GM21825 (cell line): ENCODE measurements around the gene OR2T33.
"Not testable (repeated sequence)": the region's sequence is repeated elsewhere in the genome, so short reads cannot be mapped to it uniquely, and the experiment has no call there.

Experiments
- ATAC-seq: cut with Tn5 transposase; IDR thresholded peaks from one replicate; pipeline ENCODE4 v1.9.1; 2021; ENCODE audit warnings: mild to moderate bottlenecking, moderate library complexity; ENCODE audit not compliant: unreplicated experiment

Gene OR2T33, protein sequence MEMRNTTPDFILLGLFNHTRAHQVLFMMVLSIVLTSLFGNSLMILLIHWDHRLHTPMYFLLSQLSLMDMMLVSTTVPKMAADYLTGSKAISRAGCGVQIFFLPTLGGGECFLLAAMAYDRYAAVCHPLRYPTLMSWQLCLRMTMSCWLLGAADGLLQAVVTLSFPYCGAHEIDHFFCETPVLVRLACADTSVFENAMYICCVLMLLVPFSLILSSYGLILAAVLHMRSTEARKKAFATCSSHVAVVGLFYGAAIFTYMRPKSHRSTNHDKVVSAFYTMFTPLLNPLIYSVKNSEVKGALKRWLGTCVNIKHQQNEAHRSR

GRCh38 chr1:248277876-248278275, at the start of gene OR2T33:
OR2T33 (minus strand) TSS chr1:248277976; CDS start chr1:248273814, 4,162 bp downstream.
- ATAC-seq: no peak

GRCh38 chr1:248324468-248324867, 46.7 kb upstream of the OR2T33 start, which contains the start of gene OR2M7:
OR2M7 (minus strand) TSS chr1:248324568; CDS start chr1:248324568, 0 bp downstream.
- no peak for ATAC-seq

- ATAC-seq: no peak
Measured at GRCh38 chr1:248316796-248317195, 39.0 kb upstream of the OR2T33 start.

DNA sequence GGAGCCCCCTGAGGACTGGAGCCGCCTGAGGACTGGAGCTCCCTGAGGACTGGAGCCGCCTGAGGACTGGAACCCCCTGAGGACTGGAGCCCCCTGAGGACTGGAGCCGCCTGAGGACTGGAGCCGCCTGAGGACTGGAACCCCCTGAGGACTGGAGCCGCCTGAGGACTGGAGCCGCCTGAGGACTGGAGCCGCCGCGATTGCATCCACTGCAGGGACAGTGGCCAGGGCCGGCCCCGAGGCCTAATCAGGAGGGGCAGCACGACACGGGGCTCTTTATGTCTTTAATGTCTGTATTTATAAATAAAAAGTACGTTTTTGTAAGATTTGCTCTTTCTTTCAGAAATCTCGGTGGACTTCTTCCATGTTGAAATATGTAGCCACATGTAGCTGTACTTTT, 29.0 kb upstream of the OR2T33 start:
- ATAC-seq: not testable (repeated sequence)

GRCh38 chr1:248306103-248306502, 28.3 kb upstream of the OR2T33 start:
- ATAC-seq: no peak

DNA sequence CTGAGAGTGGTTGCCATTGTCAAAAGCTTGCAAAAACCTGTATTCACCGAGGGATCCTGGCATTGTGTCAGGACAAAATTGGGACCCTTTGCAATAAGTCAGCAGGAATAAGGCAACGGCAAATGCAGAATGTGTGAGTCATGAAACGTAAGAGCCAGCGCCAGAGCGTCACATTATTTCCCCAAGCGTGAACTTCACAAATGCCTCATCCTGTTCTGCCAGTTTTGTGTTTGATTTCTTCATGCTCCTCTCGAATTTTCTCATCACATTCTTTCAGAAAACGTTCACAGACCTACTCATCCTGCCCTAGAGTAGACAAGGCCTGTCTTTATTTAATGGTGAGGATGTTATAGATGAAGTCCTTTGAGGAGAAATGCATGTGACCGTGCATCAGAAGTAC, 27.9 kb upstream of the OR2T33 start:
- not testable (repeated sequence) for ATAC-seq

- no peak for ATAC-seq
Measured at GRCh38 chr1:248303324-248303723, 25.5 kb upstream of the OR2T33 start, which contains the start of gene OR2T12. OR2T12 (minus strand) TSS chr1:248303424; CDS start chr1:248295578, 7,846 bp downstream.

- no peak for ATAC-seq
Measured at GRCh38 chr1:248288391-248288790, 10.6 kb upstream of the OR2T33 start.

- ATAC-seq: not testable (repeated sequence)
Measured at GRCh38 chr1:248273225-248273624, 4.6 kb downstream of the OR2T33 start.

DNA sequence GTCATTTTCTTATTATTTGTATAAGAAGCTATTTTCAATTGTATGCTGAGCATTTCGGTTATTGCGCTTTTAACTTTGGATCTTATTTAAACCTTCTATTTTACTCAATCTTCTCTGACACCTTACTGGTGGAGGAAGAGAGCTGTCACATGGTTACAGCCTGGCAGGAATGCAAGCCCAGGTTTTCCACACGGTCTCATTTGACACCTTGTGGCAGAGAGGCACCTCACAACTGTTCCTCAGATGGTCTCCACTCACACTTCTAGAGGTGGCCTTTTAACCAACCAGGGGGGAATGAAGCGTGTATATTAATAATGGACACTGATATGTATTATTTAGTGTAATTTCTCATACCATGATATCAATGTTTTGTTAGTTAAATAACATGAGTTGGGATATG, 9.6 kb downstream of the OR2T33 start:
- no peak for ATAC-seq

- ATAC-seq: not testable (repeated sequence)
Measured at GRCh38 chr1:248259309-248259708, 18.5 kb downstream of the OR2T33 start.

- peak; percentile 83 for ATAC-seq
Measured at GRCh38 chr1:248243204-248243603, 34.6 kb downstream of the OR2T33 start.

DNA sequence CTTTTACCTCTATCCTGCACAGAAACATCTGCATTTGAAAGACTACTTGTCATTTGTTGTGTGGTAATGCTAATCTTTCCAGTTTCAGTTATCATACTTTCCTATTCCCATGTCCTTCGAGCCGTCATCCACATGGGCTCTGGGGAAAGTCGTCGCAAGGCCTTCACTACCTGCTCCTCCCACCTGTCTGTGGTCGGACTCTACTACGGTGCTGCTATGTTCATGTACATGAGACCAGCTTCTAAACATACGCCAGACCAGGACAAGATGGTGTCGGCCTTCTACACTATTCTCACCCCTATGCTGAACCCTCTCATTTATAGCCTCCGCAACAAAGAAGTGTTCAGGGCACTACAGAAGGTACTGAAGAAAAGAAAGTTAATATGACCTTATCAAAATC, 38.3 kb downstream of the OR2T33 start:
- no peak for ATAC-seq

GRCh38 chr1:248231117-248231516, 46.7 kb downstream of the OR2T33 start, which contains the start of gene OR2M4:
OR2M4 (plus strand) TSS chr1:248231417; CDS start chr1:248238929, 7,512 bp downstream.
- ATAC-seq: no peak

DNA sequence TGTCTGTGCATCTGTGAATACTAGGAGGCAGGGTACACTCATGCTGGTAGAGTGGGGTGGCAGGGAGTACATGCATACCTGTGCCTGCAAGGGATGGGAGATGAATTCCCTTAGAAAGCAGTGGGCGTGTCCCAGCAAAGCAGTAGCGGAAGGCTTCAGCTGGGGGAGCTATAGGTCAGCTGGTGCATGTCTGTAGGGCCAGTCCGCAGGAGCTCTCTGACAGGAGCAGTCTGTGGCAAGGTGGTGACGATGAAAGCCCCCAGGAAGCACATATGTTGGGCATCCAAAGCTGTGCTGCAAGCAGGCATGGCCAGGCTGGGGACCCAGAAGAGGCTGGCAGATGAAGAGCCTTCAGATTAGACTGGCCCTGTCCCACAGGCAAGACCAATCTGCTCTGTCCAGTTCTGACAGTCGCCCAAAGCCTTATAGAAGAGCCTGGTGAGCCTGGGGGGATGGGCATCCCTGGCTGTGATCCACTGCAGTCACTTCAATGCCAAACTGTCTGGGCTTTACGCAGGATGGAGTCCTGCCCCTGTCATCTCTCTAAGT, 48.3 kb downstream of the OR2T33 start:
- ATAC-seq: no peak

GRCh38 chr1:248225537-248225936, 52.2 kb downstream of the OR2T33 start:
- no peak for ATAC-seq
